Stomach smooth muscle (tissue), 2 donors: ENCODE measurements around the gene SOAT1.

Source experiments
- H3K27ac ChIP-seq: one replicate; pipeline ENCODE4 v1.7.0; 2013; ENCODE audit warnings: mild to moderate bottlenecking, low read length, inconsistent platforms
- H3K27me3 ChIP-seq, 2 donors: one replicate each; pipeline ENCODE4 v1.7.0; 2013; ENCODE audit warnings: low read length in 2 of 2; ENCODE audit not compliant: insufficient read depth in 2 of 2, control insufficient read depth in 1 of 2
- H3K36me3 ChIP-seq, 2 donors: one replicate each; pipeline ENCODE4 v1.7.0; 2013; ENCODE audit warnings: low read length in 2 of 2; ENCODE audit not compliant: control insufficient read depth in 2 of 2, insufficient read depth in 2 of 2
- H3K4me1 ChIP-seq: one replicate; pipeline ENCODE4 v1.7.0; 2013; ENCODE audit warnings: low read length; ENCODE audit not compliant: control insufficient read depth, insufficient read depth
- H3K4me3 ChIP-seq, 2 donors: one replicate each; pipeline ENCODE4 v1.7.0; 2013; ENCODE audit warnings: low read length in 2 of 2
- H3K9ac ChIP-seq, 2 donors: one replicate each; pipeline ENCODE4 v1.7.0; 2013; ENCODE audit warnings: low read length in 2 of 2, mild to moderate bottlenecking in 1 of 2
- H3K9me3 ChIP-seq, 2 donors: one replicate each; pipeline ENCODE4 v1.7.0; 2013; ENCODE audit warnings: low read length in 2 of 2; ENCODE audit not compliant: control insufficient read depth in 2 of 2
- donor health status: healthy.
- donor health status: Pancreatic carcinoma.

SOAT1 gene

GRCh38 chr1:179305450-179305849 lies 11.9 kb downstream of the SOAT1 start:
- peaks cover 0 to 2% of the 10 kb centered on the region in 2 donors for H3K36me3 ChIP-seq
- no peaks in the 10 kb centered on the region for H3K27me3 ChIP-seq
- H3K9ac ChIP-seq = no peak overlapping the region
- H3K4me1 ChIP-seq = no peaks in the 10 kb centered on the region
- no peak overlapping the region for H3K27ac ChIP-seq
- H3K4me3 ChIP-seq = no peak overlapping the region
- no peaks in the 10 kb centered on the region for H3K9me3 ChIP-seq

- no peak overlapping the region for H3K9ac ChIP-seq
- H3K27ac ChIP-seq = no peak overlapping the region
- no peaks in the 10 kb centered on the region for H3K4me1 ChIP-seq
- H3K36me3 ChIP-seq = peaks cover 0 to 2% of the 10 kb centered on the region in 2 donors
- H3K9me3 ChIP-seq = no peaks in the 10 kb centered on the region
- H3K27me3 ChIP-seq = no peaks in the 10 kb centered on the region
- H3K4me3 ChIP-seq = no peak overlapping the region
Observed at GRCh38 chr1:179310291-179310690, 16.7 kb downstream of the SOAT1 start.

DNA sequence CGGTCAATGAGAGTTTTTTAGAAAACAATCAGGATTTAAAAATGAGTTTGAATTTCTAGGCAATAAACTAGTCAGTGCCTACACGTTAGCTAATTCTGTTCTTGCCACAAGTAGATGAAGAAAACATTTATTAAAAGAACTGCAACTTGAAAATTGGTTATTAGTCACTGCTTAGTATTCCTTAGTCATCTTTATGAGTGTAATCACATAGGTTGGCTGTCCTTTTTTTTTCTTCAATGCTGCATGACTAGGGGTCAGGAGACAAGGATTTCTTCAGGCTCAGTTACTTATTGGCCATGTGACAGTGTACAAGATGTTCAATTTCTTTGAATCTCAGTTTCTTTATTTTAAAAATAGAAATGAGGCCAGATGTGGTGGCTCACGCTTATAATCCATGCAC lies 17.1 kb downstream of the SOAT1 start:
- Histone ChIP-seq H3K27ac (no peak overlapping the region), H3K4me1 (no peaks in the 10 kb centered on the region), H3K9ac (no peak overlapping the region), H3K36me3 (peaks cover 0 to 2% of the 10 kb centered on the region in 2 donors), H3K9me3 (no peaks in the 10 kb centered on the region), H3K27me3 (no peaks in the 10 kb centered on the region), H3K4me3 (no peak overlapping the region)

DNA sequence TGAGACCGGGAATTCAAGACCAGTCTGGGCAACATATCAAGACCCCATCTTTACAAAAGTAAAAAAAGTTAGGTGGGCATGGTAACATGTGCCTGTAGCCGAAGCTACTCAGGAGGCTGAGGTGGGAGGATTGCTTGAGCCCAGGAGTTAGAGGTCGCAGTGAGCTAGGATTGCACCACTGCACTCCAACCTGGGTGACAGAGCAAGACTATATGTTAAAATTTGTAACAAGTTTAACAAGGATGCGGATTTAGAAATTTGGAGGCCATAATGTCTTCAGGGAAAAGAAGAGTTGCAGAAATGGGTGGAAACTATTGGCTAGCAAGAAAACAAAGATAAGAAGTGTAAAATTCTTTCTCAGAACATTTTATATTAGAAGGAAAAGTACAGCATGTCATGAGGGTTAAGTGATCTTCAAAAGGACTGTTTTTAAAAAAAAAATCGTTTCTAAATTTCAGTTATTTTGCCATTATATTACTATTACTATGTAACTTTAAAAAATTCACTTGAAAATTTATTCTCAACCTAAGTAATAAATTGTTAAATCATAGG lies 17.6 kb downstream of the SOAT1 start:
- H3K4me3 ChIP-seq = no peak overlapping the region
- no peak overlapping the region for H3K9ac ChIP-seq
- H3K4me1 ChIP-seq = no peaks in the 10 kb centered on the region
- H3K27ac ChIP-seq = no peak overlapping the region
- H3K27me3 ChIP-seq = no peaks in the 10 kb centered on the region
- H3K36me3 ChIP-seq = peaks cover 0 to 2% of the 10 kb centered on the region in 2 donors
- no peaks in the 10 kb centered on the region for H3K9me3 ChIP-seq

- no peak overlapping the region for H3K4me3 ChIP-seq
- H3K27me3 ChIP-seq = no peaks in the 10 kb centered on the region
- H3K9ac ChIP-seq = no peak overlapping the region
- H3K9me3 ChIP-seq = no peaks in the 10 kb centered on the region
- no peak overlapping the region for H3K27ac ChIP-seq
- no peaks in the 10 kb centered on the region for H3K4me1 ChIP-seq
- peaks cover 0 to 2% of the 10 kb centered on the region in 2 donors for H3K36me3 ChIP-seq
Observed at GRCh38 chr1:179313004-179313403, 19.4 kb downstream of the SOAT1 start.

GRCh38 chr1:179314928-179315327 lies 21.3 kb downstream of the SOAT1 start:
- H3K27me3 ChIP-seq = no peaks in the 10 kb centered on the region
- no peak overlapping the region for H3K27ac ChIP-seq
- no peak overlapping the region for H3K9ac ChIP-seq

DNA sequence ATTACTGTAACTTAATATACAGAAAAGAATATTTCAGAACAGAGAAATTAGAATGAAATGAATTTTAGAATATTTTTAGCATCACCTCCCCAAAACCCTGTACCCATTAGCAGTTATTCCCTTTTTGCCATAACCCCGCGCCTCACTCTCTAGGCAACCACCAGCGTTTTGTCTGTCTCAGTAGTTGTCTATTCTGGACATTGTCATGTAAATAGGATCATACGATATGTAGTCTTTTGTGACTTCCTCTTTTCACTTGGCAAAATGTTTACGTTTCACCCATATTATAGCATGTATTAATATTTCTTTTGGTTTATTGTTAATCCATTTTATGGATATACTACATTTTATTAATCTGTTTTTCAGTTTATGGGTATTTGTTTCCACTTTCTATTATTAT lies 24.9 kb downstream of the SOAT1 start:
- Histone ChIP-seq H3K4me3 (no peak overlapping the region), H3K9ac (no peak overlapping the region), H3K4me1 (no peaks in the 10 kb centered on the region), H3K9me3 (no peaks in the 10 kb centered on the region), H3K36me3 (no peaks in the 10 kb centered on the region), H3K27ac (no peak overlapping the region), H3K27me3 (no peaks in the 10 kb centered on the region)

More at GRCh38 chr1:179314928-179315327, 21.3 kb downstream of the SOAT1 start:
- peaks cover 0 to 2% of the 10 kb centered on the region in 2 donors for H3K36me3 ChIP-seq
- no peak overlapping the region for H3K4me3 ChIP-seq
- H3K9me3 ChIP-seq = no peaks in the 10 kb centered on the region
- H3K4me1 ChIP-seq = no peaks in the 10 kb centered on the region

DNA sequence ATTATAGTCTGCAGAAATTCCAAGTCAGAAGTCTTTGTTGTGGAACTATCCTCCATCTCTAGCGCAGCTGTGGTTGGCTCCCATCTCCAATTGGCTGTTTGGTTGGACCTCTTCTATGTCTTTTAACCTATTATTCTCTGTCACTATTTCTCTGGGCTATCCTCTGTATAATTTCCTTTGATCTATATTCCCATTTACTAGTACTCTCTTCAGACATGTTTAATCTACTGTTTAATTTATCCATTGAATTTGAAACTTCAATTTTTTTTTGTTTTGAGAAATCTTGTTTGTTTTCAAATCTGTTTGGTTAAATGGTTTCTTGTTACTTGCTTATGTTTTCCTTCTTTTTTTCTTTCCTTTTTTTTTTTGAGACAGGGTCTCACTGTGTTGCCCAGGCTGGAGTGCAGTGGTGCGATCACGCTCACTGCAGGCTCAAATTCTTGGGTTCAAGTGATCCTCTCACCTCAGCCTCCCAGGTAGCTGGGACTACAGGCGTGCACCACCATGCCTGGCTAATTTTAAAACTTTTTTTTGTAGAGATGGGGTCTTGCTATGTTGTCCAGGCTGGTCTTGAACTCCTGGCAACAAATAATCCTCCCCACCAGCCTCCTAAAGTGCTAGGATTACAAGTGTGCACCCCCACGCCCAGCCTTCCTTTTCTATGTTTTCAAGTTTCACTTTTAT lies 28.1 kb downstream of the SOAT1 start:
- Histone ChIP-seq H3K4me1 (no peaks in the 10 kb centered on the region), H3K27me3 (no peaks in the 10 kb centered on the region), H3K27ac (no peak overlapping the region), H3K9me3 (no peaks in the 10 kb centered on the region), H3K36me3 (peaks cover 0 to 3% of the 10 kb centered on the region in 2 donors), H3K4me3 (no peak overlapping the region), H3K9ac (no peak overlapping the region)

- Histone ChIP-seq H3K4me3 (no peak overlapping the region), H3K27ac (no peak overlapping the region), H3K36me3 (peaks cover 0 to 3% of the 10 kb centered on the region in 2 donors)
Observed at GRCh38 chr1:179322557-179322956, 29.0 kb downstream of the SOAT1 start.

GRCh38 chr1:179323436-179323835 lies 29.8 kb downstream of the SOAT1 start:
- Histone ChIP-seq H3K4me3 (no peak overlapping the region), H3K9me3 (no peaks in the 10 kb centered on the region), H3K9ac (no peak overlapping the region), H3K36me3 (peaks cover 0 to 3% of the 10 kb centered on the region in 2 donors), H3K27me3 (no peaks in the 10 kb centered on the region), H3K27ac (no peak overlapping the region), H3K4me1 (no peaks in the 10 kb centered on the region)

More at GRCh38 chr1:179322557-179322956, 29.0 kb downstream of the SOAT1 start:
- Histone ChIP-seq H3K9me3 (no peaks in the 10 kb centered on the region), H3K27me3 (no peaks in the 10 kb centered on the region), H3K4me1 (no peaks in the 10 kb centered on the region), H3K9ac (no peak overlapping the region)

DNA sequence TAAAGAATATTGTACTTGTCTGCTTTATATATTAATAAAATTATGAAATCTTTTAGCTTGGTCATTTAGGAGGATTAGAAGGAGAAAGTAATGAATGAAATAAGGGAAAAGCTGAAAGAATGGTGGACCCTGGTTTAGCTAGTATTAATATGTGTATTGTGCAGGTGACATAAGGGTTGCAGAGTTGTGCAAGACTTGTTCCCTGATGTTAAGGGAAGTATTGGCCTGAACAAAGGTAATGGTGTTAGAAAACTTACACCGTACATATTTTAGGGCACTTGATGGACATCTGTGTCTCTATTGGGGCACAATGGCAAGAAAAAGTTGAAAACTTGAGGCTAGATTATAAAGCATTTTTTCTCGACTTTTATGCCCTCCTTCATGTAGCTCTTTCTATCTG lies 32.2 kb downstream of the SOAT1 start:
- Histone ChIP-seq H3K27me3 (no peaks in the 10 kb centered on the region), H3K9me3 (no peaks in the 10 kb centered on the region), H3K27ac (no peak overlapping the region), H3K36me3 (peaks cover 0 to 3% of the 10 kb centered on the region in 2 donors), H3K4me3 (no peak overlapping the region), H3K9ac (no peak overlapping the region), H3K4me1 (no peaks in the 10 kb centered on the region)
